ENCODE data around the gene EXOSC10. TPM values are rescaled to one million over a fixed set of nuclear protein-coding genes. Genes with fewer than 3 reads are reported as not detected.
"Not testable (repeated sequence)": the region's sequence is repeated elsewhere in the genome, so short reads cannot be mapped to it uniquely, and the experiment has no call there.

Gene EXOSC10
- total and polyA plus RNA-seq, 4 donors = 62.0 to 115 (median 80.6) TPM

DNA sequence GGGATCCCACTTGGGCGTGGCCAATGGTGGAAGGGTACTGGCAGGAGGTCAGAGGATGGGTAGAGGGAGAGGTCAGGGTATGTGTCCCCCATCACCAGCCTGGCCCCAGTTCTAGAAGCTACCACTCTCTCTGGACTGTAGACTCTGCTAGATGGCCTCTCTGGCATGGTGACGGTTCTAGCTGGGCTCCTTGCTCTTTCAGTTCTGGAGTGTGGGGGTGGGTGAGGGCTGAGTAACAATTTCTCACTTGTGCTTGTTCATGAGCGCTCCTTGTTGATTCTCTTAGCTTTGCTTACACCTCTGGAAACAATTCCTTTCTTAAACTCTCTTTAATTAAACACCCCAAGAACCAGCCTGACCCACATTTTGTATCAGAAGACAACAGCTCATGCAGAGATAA is 25.3 kb upstream of the EXOSC10 start:
- Histone ChIP-seq H3K4me3 (ENCODE audit: low read depth, low read length) (no peak overlapping the region), H3K27me3 (ENCODE audit: control insufficient read depth, insufficient read depth, low read length) (no peaks in the 10 kb centered on the region), H3K36me3 (ENCODE audit: control insufficient read depth, insufficient read depth, low read length) (peaks cover 83% of the 10 kb centered on the region), H3K9me3 (ENCODE audit: control insufficient read depth, insufficient read depth, low read length) (no peaks in the 10 kb centered on the region), H3K4me1 (ENCODE audit: control insufficient read depth, insufficient read depth, low read length) (no peaks in the 10 kb centered on the region), H3K27ac (ENCODE audit: low read depth, low read length) (no peak overlapping the region)
- WGBS (ENCODE audit: insufficient coverage) = 40% methylated on average over 1 of the region's 3 CpGs
- no peak for DNase-seq (ENCODE audit: low read depth in 4 of 6, low spot score in 6 of 6)

DNA sequence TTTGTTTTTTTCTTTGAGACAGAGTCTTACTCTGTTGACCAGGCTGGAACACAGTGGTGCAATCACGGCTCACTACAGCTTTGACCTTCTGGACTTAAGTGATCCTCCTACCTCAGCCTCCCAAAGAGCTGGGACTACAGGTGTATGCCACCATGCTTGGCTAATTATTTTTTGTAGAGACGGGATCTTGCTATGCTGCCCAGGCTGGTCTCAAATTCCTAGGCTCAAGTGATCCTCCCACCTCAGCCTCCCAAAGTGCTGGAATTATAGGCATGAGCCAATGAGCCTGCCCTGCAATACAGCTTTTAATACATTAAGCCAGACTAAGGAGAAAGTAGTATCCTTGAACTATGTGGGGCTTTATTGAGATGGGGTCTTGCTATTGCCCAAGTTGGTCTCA is 16.6 kb upstream of the EXOSC10 start:
- no peak overlapping the region for H3K27ac ChIP-seq (ENCODE audit: low read depth, low read length)
- no peak for DNase-seq (ENCODE audit: low read depth in 4 of 6, low spot score in 6 of 6)
- 100% methylated on average over 1 of the region's 2 CpGs for WGBS (ENCODE audit: insufficient coverage)
- H3K9me3 ChIP-seq (ENCODE audit: control insufficient read depth, insufficient read depth, low read length) = no peaks in the 10 kb centered on the region
- no peaks in the 10 kb centered on the region for H3K4me1 ChIP-seq (ENCODE audit: control insufficient read depth, insufficient read depth, low read length)
- no peak overlapping the region for H3K4me3 ChIP-seq (ENCODE audit: low read depth, low read length)
- peaks cover 60% of the 10 kb centered on the region for H3K36me3 ChIP-seq (ENCODE audit: control insufficient read depth, insufficient read depth, low read length)
- H3K27me3 ChIP-seq (ENCODE audit: control insufficient read depth, insufficient read depth, low read length) = no peaks in the 10 kb centered on the region

DNA sequence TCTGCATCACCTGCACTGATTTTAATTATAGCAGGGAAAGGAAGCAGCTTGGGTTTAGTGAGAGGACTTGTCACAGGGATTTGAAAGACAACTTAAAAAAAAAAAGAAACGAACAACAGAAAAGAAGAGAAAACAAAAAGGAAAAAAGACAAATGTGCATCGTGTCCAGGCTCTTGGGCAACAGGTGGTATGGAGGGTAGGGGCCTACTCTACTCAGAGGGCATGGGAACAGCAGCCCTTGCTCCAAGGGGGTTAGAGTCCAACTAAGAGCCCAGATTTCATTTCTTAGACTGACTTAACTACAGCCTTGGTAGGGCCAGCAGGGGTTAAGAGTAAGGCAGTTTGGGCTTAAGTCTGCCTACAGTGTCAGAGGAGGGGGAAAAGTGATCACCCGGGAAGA is 15.3 kb upstream of the EXOSC10 start:
- DNase-seq (ENCODE audit: low read depth in 4 of 6, low spot score in 6 of 6) = no peak
- no peaks in the 10 kb centered on the region for H3K9me3 ChIP-seq (ENCODE audit: control insufficient read depth, insufficient read depth, low read length)
- no peak overlapping the region for H3K4me3 ChIP-seq (ENCODE audit: low read depth, low read length)
- whole genome bisulfite sequencing (ENCODE audit: insufficient coverage) = 60% methylated on average over 1 of the region's 3 CpGs
- H3K27ac ChIP-seq (ENCODE audit: low read depth, low read length) = no peak overlapping the region
- peaks cover 62% of the 10 kb centered on the region for H3K36me3 ChIP-seq (ENCODE audit: control insufficient read depth, insufficient read depth, low read length)
- H3K27me3 ChIP-seq (ENCODE audit: control insufficient read depth, insufficient read depth, low read length) = no peaks in the 10 kb centered on the region
- no peaks in the 10 kb centered on the region for H3K4me1 ChIP-seq (ENCODE audit: control insufficient read depth, insufficient read depth, low read length)

DNA sequence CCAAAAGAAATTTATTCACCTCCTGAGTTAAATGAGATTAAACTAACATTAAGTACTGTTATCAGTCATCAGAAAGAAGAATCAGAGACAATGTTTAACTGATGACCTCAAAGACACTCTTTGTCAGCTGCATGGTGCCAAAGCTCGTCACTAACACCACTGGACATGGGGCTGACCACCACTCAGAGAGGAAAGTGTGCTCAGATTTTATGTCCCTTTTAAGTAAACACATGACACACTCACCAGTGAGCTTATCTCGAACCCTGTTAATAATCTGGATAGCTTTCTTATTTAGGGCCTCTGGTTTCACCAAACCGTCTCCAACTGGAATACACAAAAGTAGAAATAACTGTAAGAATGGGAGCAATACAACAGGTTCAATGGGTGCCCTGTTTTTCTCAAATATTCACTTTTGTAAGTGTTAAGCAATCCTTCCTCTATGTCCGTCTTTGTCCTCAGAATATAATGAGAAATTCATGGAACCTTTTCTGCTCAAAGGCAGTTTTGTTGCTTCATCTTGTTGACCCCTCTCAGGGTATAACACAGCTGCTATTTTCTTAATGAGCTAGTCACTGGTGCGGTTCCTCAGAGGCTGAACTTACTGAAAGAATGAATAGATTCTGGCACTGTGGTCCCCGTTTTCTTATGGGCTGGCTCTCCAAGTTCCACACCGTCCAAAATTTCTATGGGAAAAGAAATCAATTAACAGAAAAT is 9.5 kb upstream of the EXOSC10 start:
- H3K4me3 ChIP-seq (ENCODE audit: low read depth, low read length) = no peak overlapping the region
- H3K36me3 ChIP-seq (ENCODE audit: control insufficient read depth, insufficient read depth, low read length) = peaks cover 55% of the 10 kb centered on the region
- peak in 2 of 6 donors; percentile 49 to 74 for DNase-seq (ENCODE audit: low read depth in 4 of 6, low spot score in 6 of 6)
- WGBS (ENCODE audit: insufficient coverage) = 66% methylated on average over 2 of the region's 7 CpGs
- no peaks in the 10 kb centered on the region for H3K27me3 ChIP-seq (ENCODE audit: control insufficient read depth, insufficient read depth, low read length)
- H3K9me3 ChIP-seq (ENCODE audit: control insufficient read depth, insufficient read depth, low read length) = no peaks in the 10 kb centered on the region
- peaks cover 10% of the 10 kb centered on the region for H3K4me1 ChIP-seq (ENCODE audit: control insufficient read depth, insufficient read depth, low read length)
- peak overlapping the region; percentile 79 for H3K27ac ChIP-seq (ENCODE audit: low read depth, low read length)

DNA sequence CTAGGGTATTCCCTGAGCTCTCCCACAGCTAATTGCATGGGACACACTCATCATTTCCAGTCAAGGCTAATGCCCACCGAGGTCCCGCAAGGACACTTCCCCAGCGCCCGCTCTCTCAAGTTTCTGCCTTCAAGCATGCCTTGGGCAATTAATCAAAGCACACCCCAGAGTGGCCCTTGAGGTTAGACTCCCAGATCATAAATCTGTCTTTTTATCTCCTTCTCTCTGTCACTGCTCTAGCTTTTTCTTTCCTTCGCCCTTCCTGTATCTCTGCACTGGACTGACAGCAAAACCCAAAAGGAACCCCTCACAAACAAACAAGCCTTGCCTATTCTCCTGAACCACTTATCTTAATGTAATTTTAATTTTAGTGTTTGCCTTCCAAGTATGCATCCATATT is 7.9 kb upstream of the EXOSC10 start:
- Histone ChIP-seq H3K4me3 (ENCODE audit: low read depth, low read length) (no peak overlapping the region), H3K36me3 (ENCODE audit: control insufficient read depth, insufficient read depth, low read length) (peaks cover 50% of the 10 kb centered on the region), H3K4me1 (ENCODE audit: control insufficient read depth, insufficient read depth, low read length) (peaks cover 10% of the 10 kb centered on the region), H3K27ac (ENCODE audit: low read depth, low read length) (peak overlapping the region; percentile 33), H3K27me3 (ENCODE audit: control insufficient read depth, insufficient read depth, low read length) (no peaks in the 10 kb centered on the region), H3K9me3 (ENCODE audit: control insufficient read depth, insufficient read depth, low read length) (no peaks in the 10 kb centered on the region)
- WGBS (ENCODE audit: insufficient coverage) = 93% methylated on average over 5 of the region's 5 CpGs
- no peak for DNase-seq (ENCODE audit: low read depth in 4 of 6, low spot score in 6 of 6)

DNA sequence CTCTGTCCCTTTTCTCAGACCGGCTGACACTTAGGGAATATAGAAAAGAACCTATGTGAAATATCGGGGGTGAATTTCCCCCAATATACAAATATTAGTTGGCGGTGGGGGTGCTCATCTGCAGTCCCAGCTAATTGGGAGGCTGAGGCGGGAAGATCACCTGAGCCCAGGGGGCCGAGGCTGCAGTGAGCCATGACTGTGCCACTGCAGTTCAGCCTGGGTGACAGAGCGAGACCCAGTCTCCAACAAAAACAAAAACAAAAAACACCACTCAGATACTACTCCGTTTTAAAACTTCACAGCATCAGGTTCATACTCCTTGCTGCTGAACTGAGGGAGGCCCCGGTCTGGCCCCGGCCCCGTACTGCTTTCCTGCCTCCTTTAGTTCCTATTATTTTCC is 5.9 kb upstream of the EXOSC10 start:
- H3K27ac ChIP-seq (ENCODE audit: low read depth, low read length) = no peak overlapping the region
- H3K9me3 ChIP-seq (ENCODE audit: control insufficient read depth, insufficient read depth, low read length) = no peaks in the 10 kb centered on the region
- H3K36me3 ChIP-seq (ENCODE audit: control insufficient read depth, insufficient read depth, low read length) = peaks cover 37% of the 10 kb centered on the region
- H3K4me3 ChIP-seq (ENCODE audit: low read depth, low read length) = no peak overlapping the region
- peaks cover 10% of the 10 kb centered on the region for H3K4me1 ChIP-seq (ENCODE audit: control insufficient read depth, insufficient read depth, low read length)
- no peak for DNase-seq (ENCODE audit: low read depth in 4 of 6, low spot score in 6 of 6)
- no peaks in the 10 kb centered on the region for H3K27me3 ChIP-seq (ENCODE audit: control insufficient read depth, insufficient read depth, low read length)
- WGBS (ENCODE audit: insufficient coverage) = 87% methylated on average over 2 of the region's 10 CpGs

DNA sequence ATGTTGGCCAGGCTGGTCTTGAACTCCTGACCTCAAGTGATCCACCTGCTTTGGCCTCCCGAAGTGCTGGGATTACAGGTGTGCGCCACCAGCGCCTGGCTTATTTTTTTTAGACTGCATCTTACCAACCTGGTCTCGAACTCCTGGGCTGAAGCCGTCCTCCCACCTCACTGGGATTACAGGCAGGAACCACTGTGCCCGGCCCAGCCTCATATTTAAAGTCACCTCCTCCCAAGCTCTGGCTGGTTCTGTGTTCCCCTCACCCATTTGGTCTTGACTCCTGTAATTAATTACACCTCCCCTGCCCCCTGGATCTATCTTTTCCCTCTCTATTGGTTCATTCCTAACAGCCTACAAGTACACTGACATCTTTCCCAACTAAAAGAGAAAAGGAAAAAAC is 1.7 kb upstream of the EXOSC10 start:
- Histone ChIP-seq H3K27me3 (ENCODE audit: control insufficient read depth, insufficient read depth, low read length) (no peaks in the 10 kb centered on the region), H3K4me3 (ENCODE audit: low read depth, low read length) (no peak overlapping the region), H3K27ac (ENCODE audit: low read depth, low read length) (no peak overlapping the region), H3K4me1 (ENCODE audit: control insufficient read depth, insufficient read depth, low read length) (peaks cover 7% of the 10 kb centered on the region), H3K36me3 (ENCODE audit: control insufficient read depth, insufficient read depth, low read length) (peaks cover 26% of the 10 kb centered on the region), H3K9me3 (ENCODE audit: control insufficient read depth, insufficient read depth, low read length) (no peaks in the 10 kb centered on the region)
- no peak for DNase-seq (ENCODE audit: low read depth in 4 of 6, low spot score in 6 of 6)
- 91% methylated on average over 6 of the region's 6 CpGs for WGBS (ENCODE audit: insufficient coverage)

DNA sequence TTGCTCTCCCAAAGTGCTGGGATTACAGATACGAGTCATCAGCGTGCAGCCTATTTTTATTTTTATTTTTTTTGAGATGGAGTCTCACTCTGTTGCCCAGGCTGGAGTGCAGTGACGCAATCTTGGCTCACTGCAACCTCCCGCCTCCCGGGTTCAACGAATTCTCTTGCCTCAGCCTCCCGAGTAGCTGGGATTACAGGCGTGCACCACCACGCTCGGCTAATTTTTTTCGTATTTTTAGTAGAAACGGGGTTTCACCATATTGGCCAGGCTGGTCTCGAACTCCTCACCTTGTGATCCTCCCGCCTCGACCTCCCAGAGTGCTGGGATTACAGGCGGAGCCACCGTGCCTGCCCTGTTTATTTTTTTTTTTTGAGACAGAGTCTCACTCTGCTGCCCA is 1.1 kb upstream of the EXOSC10 start:
- H3K9me3 ChIP-seq (ENCODE audit: control insufficient read depth, insufficient read depth, low read length); H3K27me3 ChIP-seq (ENCODE audit: control insufficient read depth, insufficient read depth, low read length); H3K4me1 ChIP-seq (ENCODE audit: control insufficient read depth, insufficient read depth, low read length); H3K4me3 ChIP-seq (ENCODE audit: low read depth, low read length); DNase-seq (ENCODE audit: low read depth in 4 of 6, low spot score in 6 of 6); H3K27ac ChIP-seq (ENCODE audit: low read depth, low read length): not testable (repeated sequence)
- WGBS (ENCODE audit: insufficient coverage) = 94% methylated on average over 16 of the region's 17 CpGs
- peaks cover 26% of the 10 kb centered on the region for H3K36me3 ChIP-seq (ENCODE audit: control insufficient read depth, insufficient read depth, low read length)

DNA sequence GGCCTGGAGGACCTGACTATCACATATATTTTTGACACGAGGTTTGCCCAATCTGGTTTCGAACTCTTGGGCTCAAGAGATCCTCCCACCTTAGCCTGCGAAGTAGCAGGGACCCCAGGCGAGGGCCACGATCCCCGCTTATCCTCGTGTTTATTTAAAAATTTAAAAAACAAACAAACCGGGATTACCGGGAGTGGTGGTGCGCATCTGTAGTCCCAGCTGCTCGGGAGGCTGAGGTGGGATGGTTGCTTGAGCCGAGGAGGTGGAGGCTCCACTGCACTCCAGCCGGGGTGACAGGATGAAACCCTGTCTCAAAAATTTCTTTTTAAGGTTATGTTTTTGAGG is 452 bp upstream of the EXOSC10 start:
- Histone ChIP-seq H3K36me3 (ENCODE audit: control insufficient read depth, insufficient read depth, low read length) (peaks cover 28% of the 10 kb centered on the region), H3K9me3 (ENCODE audit: control insufficient read depth, insufficient read depth, low read length) (no peaks in the 10 kb centered on the region), H3K27ac (ENCODE audit: low read depth, low read length) (peak overlapping the region; percentile 59), H3K4me1 (ENCODE audit: control insufficient read depth, insufficient read depth, low read length) (peaks cover 4% of the 10 kb centered on the region), H3K27me3 (ENCODE audit: control insufficient read depth, insufficient read depth, low read length) (no peaks in the 10 kb centered on the region), H3K4me3 (ENCODE audit: low read depth, low read length) (peak overlapping the region; percentile 78)
- DNase-seq (ENCODE audit: low read depth in 4 of 6, low spot score in 6 of 6) = no peak
- WGBS (ENCODE audit: insufficient coverage) = 69% methylated on average over 11 of the region's 13 CpGs

DNA sequence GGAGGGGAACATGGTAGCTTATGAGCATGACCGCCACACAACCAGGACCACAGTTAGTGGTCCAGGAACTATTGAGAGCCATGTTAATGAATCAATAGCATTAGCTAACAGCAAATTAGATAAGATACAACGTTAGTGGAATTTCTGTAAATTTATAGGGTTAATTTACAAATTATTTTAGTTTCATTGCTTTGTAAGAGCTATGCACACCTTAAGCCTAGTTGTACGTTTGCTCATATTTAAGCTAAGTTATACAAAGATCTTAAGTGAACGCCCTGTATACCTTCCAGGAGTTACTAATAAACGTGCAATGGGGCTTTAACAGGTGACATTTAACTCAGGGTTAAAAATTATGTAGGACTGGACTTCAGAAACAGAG is 749 bp downstream of the EXOSC10 start:
- WGBS (ENCODE audit: insufficient coverage) = 0% methylated on average over 1 of the region's 5 CpGs
- Histone ChIP-seq H3K36me3 (ENCODE audit: control insufficient read depth, insufficient read depth, low read length) (peaks cover 36% of the 10 kb centered on the region), H3K27me3 (ENCODE audit: control insufficient read depth, insufficient read depth, low read length) (no peaks in the 10 kb centered on the region), H3K4me1 (ENCODE audit: control insufficient read depth, insufficient read depth, low read length) (peaks cover 4% of the 10 kb centered on the region), H3K4me3 (ENCODE audit: low read depth, low read length) (peak overlapping the region; percentile 78), H3K9me3 (ENCODE audit: control insufficient read depth, insufficient read depth, low read length) (no peaks in the 10 kb centered on the region), H3K27ac (ENCODE audit: low read depth, low read length) (no peak overlapping the region)
- DNase-seq (ENCODE audit: low read depth in 4 of 6, low spot score in 6 of 6) = no peak

Data from spinal cord (tissue), 10 donors.